Esophagus muscularis mucosa (tissue), 4 donors: ENCODE results near the gene DENND1B.

Experiments
- CTCF ChIP-seq, 3 experiments: fragments of 200-600 bp in 2 of 3; fragments of 450-650 bp in 1 of 3; sonication (generic) in 2 of 3; IDR thresholded peaks; one replicate each; pipeline ENCODE4 v1.5.1; 2017 to 2019; ENCODE audit warnings: antibody characterized with exemption in 3 of 3, mild to moderate bottlenecking in 2 of 3, moderate library complexity in 1 of 3
- EP300 ChIP-seq: sonication (generic); formaldehyde crosslinking; IDR thresholded peaks from one replicate; pipeline ENCODE4 v1.6.1; 2017; ENCODE audit warnings: antibody characterized with exemption
- POLR2A ChIP-seq: fragments of 450-650 bp; IDR thresholded peaks from one replicate; pipeline ENCODE4 v1.6.1; 2017; ENCODE audit warnings: antibody characterized with exemption, moderate library complexity, mild to moderate bottlenecking, low read depth
- POLR2AphosphoS5 ChIP-seq, 2 donors: sonication (generic); formaldehyde crosslinking; IDR thresholded peaks; one replicate each; pipeline ENCODE4 v1.6.1; 2017; ENCODE audit warnings: antibody characterized with exemption in 2 of 2

- TF ChIP-seq CTCF (IDR thresholded peaks at IDR 0.05) (no peak), EP300 (no peak), POLR2A (no peak), POLR2AphosphoS5 (IDR thresholded peaks at IDR 0.05) (no peak)
These were observed 228.3 kb downstream of the DENND1B start for GRCh38 chr1:197546989-197547388.
